Measurements from ENCODE around the gene MSH5. TPM values are rescaled to one million over a fixed set of nuclear protein-coding genes. Genes with fewer than 3 reads are reported as not detected.

The MSH5 gene
- total and polyA plus RNA-seq, 2 of the 13 experiments (the other 11 are each of a cell fraction or from before 2014, with no cell fraction given), result 10.2 to 38.7 TPM

GRCh38 chr6:31737991-31738979 lies 1.5 kb upstream of the MSH5 start:
- Histone ChIP-seq H3K4me3 (replicated peaks in 1 of 3; ENCODE audit: insufficient read depth in 1 of 3, low read depth in 2 of 3, low read length in 3 of 3) (peak overlapping the region; percentile 48 to 92 (median 92)), H3K79me2 (ENCODE audit: insufficient read depth, low read length) (peaks cover 38% of the 10 kb centered on the region), H2AFZ (ENCODE audit: low read length) (no peak overlapping the region), H3K36me3 (replicated peaks in 1 of 2; ENCODE audit: control insufficient read depth in 1 of 2, insufficient read depth in 2 of 2, low read length in 2 of 2) (peaks cover 7 to 22% of the 10 kb centered on the region in 2 experiments), H3K9me3 (ENCODE audit: low read length) (no peaks in the 10 kb centered on the region), H4K20me1 (ENCODE audit: insufficient read depth, low read length) (peaks cover 16% of the 10 kb centered on the region; the same call in 1 of the 2 replicates), H3K27me3 (ENCODE audit: control insufficient read depth in 1 of 2, insufficient read depth in 2 of 2, low read length in 2 of 2) (no peaks in the 10 kb centered on the region; a peak in 1 of 5 replicates), H3K4me1 (ENCODE audit: insufficient read depth, low read length) (peaks cover 58% of the 10 kb centered on the region), H3K27ac (ENCODE audit: extremely low read length, insufficient read depth, low read length) (peak overlapping the region; percentile 99), H3K4me2 (ENCODE audit: low read depth, low read length) (peak overlapping the region; percentile 98), H3K9ac (ENCODE audit: insufficient read depth, low read depth, low read length) (peak overlapping the region; percentile 98)
- FAIRE-seq (peak; percentile 98), ATAC-seq (peak; percentile 25), DNase-seq (ENCODE audit: low spot score) (peak; percentile 97)
- ChIA-PET POLR2A (interaction anchor here (0.8 to 11.3 kb wide), 60 partner anchors 9 to 1233 kb away, joined by 3 to 279 read pairs (median 8); partner anchors contain the start of genes ABHD16A, APOM, ATF6B and BAG6), CTCF (ENCODE audit: low intra/inter-chr PET ratio, low total read pairs) (interaction anchor here (1.7 kb wide), 1 partner anchor 9 kb away, joined by 4 read pairs; the partner anchor contains the start of gene DDAH2)
- WGBS (ENCODE audit: low lambda C conversion rate), result 1% methylated on average over 6 of the region's 6 CpGs
- BruUV-seq (replicated peaks), result TSS peak; percentile 60
- in situ Hi-C loops (cut with HindIII; ENCODE audit: extremely low pct_ligation_motif_present, low pct_unique_long_range_greater_than_20kb) (no loop called here), intact Hi-C loops (cut with micrococcal nuclease; ENCODE audit: unreplicated experiment) (loop anchor here (1.0 to 5.0 kb wide), 4 partner anchors 9 to 97 kb away; partner anchors contain the start of genes ABHD16A, DDAH2 and LSM2)
- peak; percentile 86 for TF ChIP-seq KLF12 (CRISPR knock-in tag; IDR thresholded peaks at IDR 0.05; ENCODE audit: borderline replicate concordance)
- peak in 1 of 2 experiments; percentile 74; a peak in 2 of 4 replicates for TF ChIP-seq REST (IDR thresholded peaks at IDR 0.05; ENCODE audit: borderline replicate concordance in 1 of 2, low read depth in 1 of 2, low read length in 2 of 2)
- TF ChIP-seq ERF (CRISPR knock-in tag; IDR thresholded peaks at IDR 0.05), result peak; percentile 75
- 0 out of 2 replicates have a peak, but pooled peaks have one; percentile 23 for TF ChIP-seq MIER3 (CRISPR knock-in tag; IDR thresholded peaks at IDR 0.05; ENCODE audit: borderline replicate concordance)
- TF ChIP-seq ZBED4 (CRISPR knock-in tag; IDR thresholded peaks at IDR 0.05; ENCODE audit: borderline replicate concordance), result peak; percentile 79
- no peak for TF ChIP-seq NR2F2 (IDR thresholded peaks at IDR 0.05; ENCODE audit: borderline replicate concordance, low read depth)
- peak; percentile 40; the same call in 1 of the 2 replicates for TF ChIP-seq ARNT2 (CRISPR knock-in tag; IDR thresholded peaks at IDR 0.05; ENCODE audit: low read depth)

Data from HepG2 (cell line).